Mesendoderm (in vitro differentiated cells): ENCODE results near the gene AHCYL2.

ENCODE experiments used
- DNase-seq: peaks from one replicate; pipeline ENCODE4 v3.0.0; 2013
- H2AK5ac ChIP-seq: 2 replicates; pipeline ENCODE4 v1.6.1; 2013; ENCODE audit warnings: low read length, inconsistent platforms
- H2BK120ac ChIP-seq: 2 replicates; pipeline ENCODE4 v1.6.1; 2013; ENCODE audit warnings: low read depth, mild to moderate bottlenecking, low read length, moderate library complexity, mixed read lengths
- H2BK15ac ChIP-seq: replicated peaks from 2 replicates; pipeline ENCODE4 v1.6.1; 2013; ENCODE audit warnings: low read depth, mild to moderate bottlenecking, moderate library complexity
- H2BK5ac ChIP-seq: 2 replicates; pipeline ENCODE4 v1.6.1; 2013; ENCODE audit warnings: low read length, inconsistent platforms
- H3K18ac ChIP-seq: 2 replicates; pipeline ENCODE4 v1.6.1; 2013; ENCODE audit warnings: mild to moderate bottlenecking, low read length, mixed read lengths
- H3K23ac ChIP-seq: one replicate; pipeline ENCODE4 v1.6.1; 2013; ENCODE audit warnings: low read length
- H3K27ac ChIP-seq: 2 replicates; pipeline ENCODE4 v1.5.1; 2013; ENCODE audit warnings: low read depth, mild to moderate bottlenecking, inconsistent platforms, low read length, moderate library complexity
- H3K27me3 ChIP-seq: 2 replicates; pipeline ENCODE4 v1.6.1; 2013; ENCODE audit warnings: low read length, control low read depth, mild to moderate bottlenecking, inconsistent platforms; ENCODE audit not compliant: insufficient read depth, poor library complexity
- H3K36me3 ChIP-seq: 2 replicates; pipeline ENCODE4 v1.6.1; 2013; ENCODE audit warnings: low read length, inconsistent platforms; ENCODE audit not compliant: control insufficient read depth, insufficient read depth
- H3K4ac ChIP-seq: one replicate; pipeline ENCODE4 v1.6.1; 2013; ENCODE audit warnings: low read depth, mild to moderate bottlenecking, low read length, moderate library complexity
- H3K4me1 ChIP-seq: 2 replicates; pipeline ENCODE4 v1.6.1; 2013; ENCODE audit warnings: low read depth, low read length, inconsistent platforms; ENCODE audit not compliant: control insufficient read depth
- H3K4me2 ChIP-seq: 2 replicates; pipeline ENCODE4 v1.6.1; 2013; ENCODE audit warnings: low read length
- H3K4me3 ChIP-seq: 2 replicates; pipeline ENCODE4 v1.5.1; 2013; ENCODE audit warnings: mild to moderate bottlenecking, low read length
- H3K56ac ChIP-seq: one replicate; pipeline ENCODE4 v1.6.1; 2013; ENCODE audit warnings: low read length
- H3K79me1 ChIP-seq: 2 replicates; pipeline ENCODE4 v1.6.1; 2013; ENCODE audit warnings: low read length, inconsistent platforms
- H3K79me2 ChIP-seq: 2 replicates; pipeline ENCODE4 v1.6.1; 2013; ENCODE audit warnings: mild to moderate bottlenecking, low read length; ENCODE audit not compliant: control insufficient read depth, insufficient read depth
- H3K9ac ChIP-seq: 2 replicates; pipeline ENCODE4 v1.6.1; 2013; ENCODE audit warnings: low read length, inconsistent platforms
- H4K5ac ChIP-seq: one replicate; pipeline ENCODE4 v1.6.1; 2013; ENCODE audit warnings: low read length
- H4K8ac ChIP-seq: one replicate; pipeline ENCODE4 v1.6.1; 2013; ENCODE audit warnings: low read depth, mild to moderate bottlenecking, control low read depth, low read length, moderate library complexity
- WGBS: extraction: QIAGEN DNeasy Blood & Tissue Kit; methylation state at CpG from one replicate; pipeline ENCODE4 v1.1.7; 2013; ENCODE audit warnings: low lambda C conversion rate, missing lambda C conversion rate; ENCODE audit not compliant: insufficient coverage; ENCODE audit errors: extremely low coverage; 5-methylcytosine and 5-hydroxymethylcytosine counted together

AHCYL2 gene

GRCh38 chr7:129452589-129453231 lies 227.9 kb downstream of the AHCYL2 start:
- Histone ChIP-seq H2AK5ac (no peak overlapping the region), H3K4me2 (no peak overlapping the region), H3K27ac (no peak overlapping the region), H2BK15ac (no peak overlapping the region), H3K23ac (no peak overlapping the region), H3K4me1 (peaks cover 20% of the 10 kb centered on the region), H4K8ac (no peak overlapping the region), H3K18ac (no peak overlapping the region), H3K56ac (no peak overlapping the region), H3K4ac (no peak overlapping the region), H2BK5ac (no peak overlapping the region), H2BK120ac (no peak overlapping the region), H3K79me1 (no peaks in the 10 kb centered on the region), H3K9ac (no peak overlapping the region), H3K4me3 (no peak overlapping the region), H4K5ac (no peak overlapping the region), H3K36me3 (peaks cover 2% of the 10 kb centered on the region), H3K27me3 (no peaks in the 10 kb centered on the region), H3K79me2 (no peaks in the 10 kb centered on the region)
- DNase-seq, result no peak
- WGBS, result no CpG with 5 or more reads among the region's 2 CpGs

GRCh38 chr7:129453510-129454248 lies 228.8 kb downstream of the AHCYL2 start:
- WGBS, result no CpG with 5 or more reads among the region's 1 CpG
- H2AK5ac ChIP-seq, result no peak overlapping the region
- H2BK120ac ChIP-seq, result no peak overlapping the region
- H3K23ac ChIP-seq, result no peak overlapping the region
- H4K8ac ChIP-seq, result no peak overlapping the region
- no peak overlapping the region for H2BK15ac ChIP-seq
- H3K36me3 ChIP-seq, result peaks cover 2% of the 10 kb centered on the region
- no peak overlapping the region for H2BK5ac ChIP-seq
- no peak overlapping the region for H3K4ac ChIP-seq
- H3K27me3 ChIP-seq, result no peaks in the 10 kb centered on the region
- H3K9ac ChIP-seq, result no peak overlapping the region
- no peak overlapping the region for H3K56ac ChIP-seq
- H3K79me1 ChIP-seq, result no peaks in the 10 kb centered on the region
- H3K4me3 ChIP-seq, result no peak overlapping the region
- H3K79me2 ChIP-seq, result no peaks in the 10 kb centered on the region
- peaks cover 20% of the 10 kb centered on the region for H3K4me1 ChIP-seq
- H3K4me2 ChIP-seq, result no peak overlapping the region
- peak overlapping the region; percentile 20 for H3K18ac ChIP-seq
- peak overlapping the region; percentile 21 for H3K27ac ChIP-seq
- no peak overlapping the region for H4K5ac ChIP-seq
- no peak for DNase-seq

GRCh38 chr7:129454249-129454551 lies 229.4 kb downstream of the AHCYL2 start:
- Histone ChIP-seq H2BK120ac (no peak overlapping the region), H2AK5ac (no peak overlapping the region), H2BK15ac (no peak overlapping the region), H2BK5ac (no peak overlapping the region), H3K56ac (no peak overlapping the region), H3K18ac (no peak overlapping the region), H3K4me1 (peaks cover 20% of the 10 kb centered on the region), H3K9ac (no peak overlapping the region), H4K8ac (no peak overlapping the region), H3K4ac (no peak overlapping the region), H3K79me2 (no peaks in the 10 kb centered on the region), H3K27me3 (no peaks in the 10 kb centered on the region), H3K79me1 (no peaks in the 10 kb centered on the region), H3K4me3 (no peak overlapping the region), H3K4me2 (no peak overlapping the region), H3K23ac (no peak overlapping the region), H4K5ac (no peak overlapping the region), H3K27ac (no peak overlapping the region), H3K36me3 (peaks cover 2% of the 10 kb centered on the region)
- WGBS, result no CpG with 5 or more reads among the region's 4 CpGs
- DNase-seq, result peak; percentile 94

GRCh38 chr7:129456421-129456820 lies 231.6 kb downstream of the AHCYL2 start:
- no peak overlapping the region for H3K27ac ChIP-seq
- no peaks in the 10 kb centered on the region for H3K79me2 ChIP-seq
- H4K8ac ChIP-seq, result no peak overlapping the region
- H3K4me1 ChIP-seq, result peaks cover 20% of the 10 kb centered on the region
- H3K9ac ChIP-seq, result no peak overlapping the region
- DNase-seq, result no peak
- H2AK5ac ChIP-seq, result no peak overlapping the region
- WGBS, result no CpG with 5 or more reads among the region's 10 CpGs
- no peak overlapping the region for H3K56ac ChIP-seq
- H3K18ac ChIP-seq, result no peak overlapping the region
- no peak overlapping the region for H2BK120ac ChIP-seq
- H3K27me3 ChIP-seq, result no peaks in the 10 kb centered on the region
- H3K4ac ChIP-seq, result no peak overlapping the region
- no peak overlapping the region for H2BK5ac ChIP-seq
- H3K79me1 ChIP-seq, result no peaks in the 10 kb centered on the region
- H3K36me3 ChIP-seq, result peaks cover 2% of the 10 kb centered on the region
- H3K4me3 ChIP-seq, result no peak overlapping the region
- no peak overlapping the region for H2BK15ac ChIP-seq
- no peak overlapping the region for H3K4me2 ChIP-seq
- H4K5ac ChIP-seq, result no peak overlapping the region
- H3K23ac ChIP-seq, result no peak overlapping the region

GRCh38 chr7:129457101-129457500 lies 232.3 kb downstream of the AHCYL2 start:
- H3K79me2 ChIP-seq, result no peaks in the 10 kb centered on the region
- no peak overlapping the region for H3K27ac ChIP-seq
- no peak overlapping the region for H3K4me3 ChIP-seq
- H2BK120ac ChIP-seq, result no peak overlapping the region
- H3K27me3 ChIP-seq, result no peaks in the 10 kb centered on the region
- H3K4me1 ChIP-seq, result peaks cover 20% of the 10 kb centered on the region
- H2BK15ac ChIP-seq, result no peak overlapping the region
- H4K5ac ChIP-seq, result no peak overlapping the region
- no peak overlapping the region for H3K4ac ChIP-seq
- H3K23ac ChIP-seq, result no peak overlapping the region
- H3K56ac ChIP-seq, result no peak overlapping the region
- WGBS, result no CpG with 5 or more reads among the region's 3 CpGs
- no peak for DNase-seq
- H2BK5ac ChIP-seq, result no peak overlapping the region
- H4K8ac ChIP-seq, result no peak overlapping the region
- no peak overlapping the region for H3K4me2 ChIP-seq
- no peak overlapping the region for H3K18ac ChIP-seq
- H3K79me1 ChIP-seq, result no peaks in the 10 kb centered on the region
- peaks cover 2% of the 10 kb centered on the region for H3K36me3 ChIP-seq
- H2AK5ac ChIP-seq, result no peak overlapping the region
- H3K9ac ChIP-seq, result no peak overlapping the region

GRCh38 chr7:129458171-129458570 lies 233.3 kb downstream of the AHCYL2 start:
- no peak overlapping the region for H3K4ac ChIP-seq
- no peak overlapping the region for H3K4me3 ChIP-seq
- no peak overlapping the region for H3K9ac ChIP-seq
- H4K5ac ChIP-seq, result no peak overlapping the region
- H3K27ac ChIP-seq, result no peak overlapping the region
- no peak overlapping the region for H2BK120ac ChIP-seq
- H2BK15ac ChIP-seq, result no peak overlapping the region
- peaks cover 14% of the 10 kb centered on the region for H3K4me1 ChIP-seq
- WGBS, result no CpG with 5 or more reads among the region's 5 CpGs
- H3K23ac ChIP-seq, result no peak overlapping the region
- no peak overlapping the region for H2BK5ac ChIP-seq
- H3K27me3 ChIP-seq, result no peaks in the 10 kb centered on the region
- no peaks in the 10 kb centered on the region for H3K79me1 ChIP-seq
- H2AK5ac ChIP-seq, result no peak overlapping the region
- peaks cover 5% of the 10 kb centered on the region for H3K36me3 ChIP-seq
- H4K8ac ChIP-seq, result no peak overlapping the region
- no peak for DNase-seq
- H3K18ac ChIP-seq, result no peak overlapping the region
- H3K4me2 ChIP-seq, result no peak overlapping the region
- no peak overlapping the region for H3K56ac ChIP-seq
- no peaks in the 10 kb centered on the region for H3K79me2 ChIP-seq
